Measurements from ENCODE around the gene ENTREP3.

ENTREP3 gene

GRCh38 chr1:155277902-155278688 lies 22.8 kb upstream of the ENTREP3 start:
- peak; percentile 59 for DNase-seq (ENCODE audit: low read depth)

- DNase-seq (ENCODE audit: low read depth) = peak; percentile 93
Measured at GRCh38 chr1:155277070-155277901, 22.0 kb upstream of the ENTREP3 start, which contains the start of gene HCN3. HCN3 (plus strand) TSS chr1:155277463; CDS start chr1:155277591, 128 bp downstream.

GRCh38 chr1:155273343-155274245 lies 18.3 kb upstream of the ENTREP3 start, which contains the start of gene CLK2:
CLK2 (minus strand) TSS chr1:155273504; CDS start chr1:155270977, 2,527 bp downstream.
- DNase-seq (ENCODE audit: low read depth) = peak; percentile 96

- no peak for DNase-seq (ENCODE audit: low read depth)
Measured at GRCh38 chr1:155272466-155273342, 17.4 kb upstream of the ENTREP3 start.

GRCh38 chr1:155269381-155269780 lies 14.1 kb upstream of the ENTREP3 start:
- DNase-seq (ENCODE audit: low read depth) = no peak

GRCh38 chr1:155268630-155269029 lies 13.3 kb upstream of the ENTREP3 start:
- no peak for DNase-seq (ENCODE audit: low read depth)

GRCh38 chr1:155267373-155267772 lies 12.1 kb upstream of the ENTREP3 start:
- no peak for DNase-seq (ENCODE audit: low read depth)

- DNase-seq (ENCODE audit: low read depth) = no peak
Measured at GRCh38 chr1:155266553-155266952, 11.3 kb upstream of the ENTREP3 start.

- DNase-seq (ENCODE audit: low read depth) = no peak
Measured at GRCh38 chr1:155263067-155263466, 7.8 kb upstream of the ENTREP3 start.

GRCh38 chr1:155261852-155262673 lies 6.8 kb upstream of the ENTREP3 start, which contains the start of gene SCAMP3:
SCAMP3 (minus strand) TSS chr1:155262360; CDS start chr1:155262151, 209 bp downstream.
- peak; percentile 80 for DNase-seq (ENCODE audit: low read depth)

- no peak for DNase-seq (ENCODE audit: low read depth)
Measured at GRCh38 chr1:155261493-155261851, 6.2 kb upstream of the ENTREP3 start.

- no peak for DNase-seq (ENCODE audit: low read depth)
Measured at GRCh38 chr1:155260276-155260675, 5.0 kb upstream of the ENTREP3 start.

- DNase-seq (ENCODE audit: low read depth) = no peak
Measured at GRCh38 chr1:155256058-155256852, 972 bp upstream of the ENTREP3 start.

- DNase-seq (ENCODE audit: low read depth) = no peak
Measured at GRCh38 chr1:155254714-155255242, 505 bp downstream of the ENTREP3 start.

GRCh38 chr1:155254228-155254713 lies 1.0 kb downstream of the ENTREP3 start:
- no peak for DNase-seq (ENCODE audit: low read depth)

- DNase-seq (ENCODE audit: low read depth) = no peak
Measured at GRCh38 chr1:155253797-155254196, 1.5 kb downstream of the ENTREP3 start.

- no peak for DNase-seq (ENCODE audit: low read depth)
Measured at GRCh38 chr1:155253208-155253607, 2.1 kb downstream of the ENTREP3 start.

GRCh38 chr1:155251566-155251965 lies 3.7 kb downstream of the ENTREP3 start:
- DNase-seq (ENCODE audit: low read depth) = no peak

Data from stimulated activated CD4-positive, alpha-beta T cell treated with anti-CD3 and anti-CD28 coated beads, Interleukin-2, amount 100 ng/mL, for 4 hours (primary cell).